Neural cell (in vitro differentiated cells): Measurements from ENCODE around the gene SRD5A1.

Source experiments
- CTCF ChIP-seq: fragments of 450-650 bp; IDR thresholded peaks from 2 replicates; pipeline ENCODE4 v1.5.1; 2014; ENCODE audit warnings: antibody characterized with exemption, mild to moderate bottlenecking, moderate library complexity; ENCODE audit not compliant: poor library complexity, severe bottlenecking
- EP300 ChIP-seq: fragments of 450-650 bp; conservative IDR thresholded peaks from 2 replicates; pipeline ENCODE4 v1.6.1; 2014; ENCODE audit warnings: antibody characterized with exemption, mild to moderate bottlenecking, moderate library complexity; ENCODE audit not compliant: poor library complexity, severe bottlenecking
- EZH2 ChIP-seq: fragments of 200-600, 300-800 bp; shearing (Covaris generic), sonication (generic); IDR thresholded peaks from 2 replicates; pipeline ENCODE4 v1.6.1; 2014; ENCODE audit warnings: antibody characterized with exemption, low read length, borderline replicate concordance, mild to moderate bottlenecking; ENCODE audit not compliant: insufficient read depth, poor library complexity, severe bottlenecking
- MXI1 ChIP-seq: fragments of 450-650 bp; conservative IDR thresholded peaks from 2 replicates; pipeline ENCODE4 v1.6.1; 2014; ENCODE audit warnings: antibody characterized with exemption, mild to moderate bottlenecking; ENCODE audit not compliant: poor library complexity, severe bottlenecking
- POLR2AphosphoS5 ChIP-seq: IDR thresholded peaks from 2 replicates; pipeline ENCODE4 v1.6.1; 2012
- RAD21 ChIP-seq: fragments of 450-650 bp; conservative IDR thresholded peaks from 2 replicates; pipeline ENCODE4 v1.6.1; 2014; ENCODE audit warnings: antibody characterized with exemption, mild to moderate bottlenecking, moderate library complexity
- REST ChIP-seq: IDR thresholded peaks from 2 replicates; pipeline ENCODE4 v1.6.1; 2012; ENCODE audit warnings: borderline replicate concordance

GRCh38 chr5:6649186-6649585 lies 15.9 kb downstream of the SRD5A1 start:
- TF ChIP-seq POLR2AphosphoS5 (no peak), CTCF (no peak), MXI1 (no peak), REST (no peak), EP300 (no peak), RAD21 (no peak), EZH2 (no peak)
